BE2C (cell line): Measurements from ENCODE around the gene PGLYRP4.

ENCODE experiments used
- DNase-seq: peaks from one replicate; pipeline ENCODE4 v3.0.0-alpha.2; 2020
- H3K27me3 ChIP-seq: fragments of 250-450 bp; sonication (Bioruptor Pico); 2 replicates; pipeline ENCODE4 v1.5.1; 2020; ENCODE audit warnings: mild to moderate bottlenecking
- H3K36me3 ChIP-seq: fragments of 250-450 bp; sonication (Bioruptor Pico); 2 replicates; pipeline ENCODE4 v1.5.1; 2020; ENCODE audit warnings: mild to moderate bottlenecking
- H3K4me1 ChIP-seq: fragments of 250-450 bp; sonication (Bioruptor Pico); 2 replicates; pipeline ENCODE4 v1.5.1; 2020
- H3K4me3 ChIP-seq: 2 replicates; pipeline ENCODE4 v1.5.1; 2011; ENCODE audit warnings: low read depth, low read length
- H3K9me3 ChIP-seq: fragments of 250-450 bp; sonication (Bioruptor Pico); 2 replicates; pipeline ENCODE4 v1.5.1; 2020
- CTCF ChIP-seq: IDR thresholded peaks from 2 replicates; pipeline ENCODE4 v1.5.1; 2012; ENCODE audit warnings: mild to moderate bottlenecking, low read depth, low read length

PGLYRP4 gene

GRCh38 chr1:153344718-153345025 is 4.0 kb downstream of the PGLYRP4 start:
- H3K4me1 ChIP-seq = no peaks in the 10 kb centered on the region
- no peaks in the 10 kb centered on the region for H3K9me3 ChIP-seq
- TF ChIP-seq CTCF = no peak
- no peaks in the 10 kb centered on the region for H3K36me3 ChIP-seq
- no peak for DNase-seq
- H3K27me3 ChIP-seq = peaks cover 31% of the 10 kb centered on the region
- H3K4me3 ChIP-seq = no peak overlapping the region

GRCh38 chr1:153343811-153344717 is 4.6 kb downstream of the PGLYRP4 start:
- no peak for DNase-seq
- Histone ChIP-seq H3K4me1 (no peaks in the 10 kb centered on the region), H3K4me3 (no peak overlapping the region), H3K9me3 (no peaks in the 10 kb centered on the region), H3K36me3 (no peaks in the 10 kb centered on the region), H3K27me3 (peaks cover 26% of the 10 kb centered on the region)
- no peak for TF ChIP-seq CTCF

GRCh38 chr1:153343040-153343681 is 5.5 kb downstream of the PGLYRP4 start:
- Histone ChIP-seq H3K4me3 (no peak overlapping the region), H3K36me3 (no peaks in the 10 kb centered on the region), H3K4me1 (no peaks in the 10 kb centered on the region), H3K9me3 (no peaks in the 10 kb centered on the region), H3K27me3 (peaks cover 33% of the 10 kb centered on the region)
- TF ChIP-seq CTCF = no peak
- no peak for DNase-seq

- H3K9me3 ChIP-seq = no peaks in the 10 kb centered on the region
- DNase-seq = no peak
- H3K36me3 ChIP-seq = no peaks in the 10 kb centered on the region
- no peaks in the 10 kb centered on the region for H3K4me1 ChIP-seq
- H3K27me3 ChIP-seq = peaks cover 38% of the 10 kb centered on the region
- no peak for TF ChIP-seq CTCF
- no peak overlapping the region for H3K4me3 ChIP-seq
These were observed 6.5 kb downstream of the PGLYRP4 start for GRCh38 chr1:153342178-153342577.

GRCh38 chr1:153341431-153341934 is 7.2 kb downstream of the PGLYRP4 start:
- Histone ChIP-seq H3K27me3 (peaks cover 35% of the 10 kb centered on the region), H3K9me3 (no peaks in the 10 kb centered on the region), H3K4me1 (no peaks in the 10 kb centered on the region), H3K36me3 (no peaks in the 10 kb centered on the region), H3K4me3 (no peak overlapping the region)
- DNase-seq = no peak
- no peak for TF ChIP-seq CTCF

GRCh38 chr1:153340356-153340755 is 8.3 kb downstream of the PGLYRP4 start:
- no peaks in the 10 kb centered on the region for H3K4me1 ChIP-seq
- H3K9me3 ChIP-seq = no peaks in the 10 kb centered on the region
- no peaks in the 10 kb centered on the region for H3K36me3 ChIP-seq
- no peak for TF ChIP-seq CTCF
- no peak for DNase-seq
- no peak overlapping the region for H3K4me3 ChIP-seq
- peaks cover 35% of the 10 kb centered on the region for H3K27me3 ChIP-seq
